T-helper 1 cell treated with Interleukin-12 subunit alpha and Interleukin-12 subunit beta and Interleukin-4 antibody, amounts not matched to agents 30 ng/mL and 1 ng/mL, for 36 hours (primary cell): ENCODE measurements around the gene LINGO4. TPM values are rescaled to one million over a fixed set of nuclear protein-coding genes. Genes with fewer than 3 reads are reported as not detected.
"Not testable (repeated sequence)": the region's sequence is repeated elsewhere in the genome, so short reads cannot be mapped to it uniquely, and the experiment has no call there.

Experiments
- intact Hi-C: fragments of 100-400 bp; cut with micrococcal nuclease; formaldehyde crosslinking; loops from one replicate; pipeline ENCODE4 v1.15.1; 2024
- total RNA-seq: library from RNA; stranded (reverse); gene quantifications from 2 replicates; pipeline ENCODE4 v1.2.3, GENCODE V29; 2022

LINGO4 gene
- total RNA-seq, 1 donor from 2014 or later, result 0.12 TPM

DNA sequence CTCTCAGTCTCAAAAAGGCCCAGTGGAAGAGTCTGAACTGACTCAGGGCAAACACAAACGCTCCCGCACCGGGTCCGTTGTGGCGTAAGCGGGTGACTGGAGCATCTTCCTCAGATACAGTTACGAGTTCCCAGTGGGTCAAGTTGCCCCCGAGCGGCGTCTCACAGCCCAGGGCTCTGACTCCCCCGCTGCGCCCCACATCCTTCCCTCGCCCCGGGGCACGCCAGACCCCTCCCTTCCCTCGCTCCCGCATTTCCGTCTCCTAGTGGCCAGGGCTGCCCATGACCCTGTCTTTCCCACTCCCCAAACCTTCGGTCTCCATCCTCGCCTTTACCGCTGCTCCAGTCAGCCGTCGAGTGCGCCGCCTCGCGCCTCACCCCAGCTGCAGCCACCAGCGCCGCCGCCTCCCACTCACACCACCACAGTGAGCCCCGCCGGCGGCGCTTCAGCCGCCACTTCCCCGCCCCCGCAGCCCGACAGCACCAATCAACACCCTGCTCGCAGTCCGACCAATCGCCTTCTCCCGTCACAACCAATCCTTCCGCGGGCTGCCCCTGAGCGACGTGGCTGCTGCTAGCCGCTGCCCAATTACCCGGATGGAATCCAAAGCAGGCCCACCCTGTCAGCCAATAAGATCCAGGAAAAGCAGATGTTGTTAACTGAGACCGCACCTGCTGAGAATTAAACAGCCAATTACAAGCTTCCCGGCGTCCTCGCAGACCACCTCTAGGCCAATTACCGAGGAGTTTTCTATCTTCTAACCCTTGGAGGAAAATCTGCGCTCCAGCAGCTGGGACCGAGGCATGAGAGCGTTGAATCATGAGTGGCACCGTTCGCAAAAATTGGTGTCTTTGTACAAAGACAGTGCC lies 14.9 kb downstream of the LINGO4 start, which contains the start of gene TDRKH:
TSS of gene TDRKH (minus strand) at position 430 of the 869 bp plus-strand sequence. CDS start 7,478 bp downstream, outside the sequence.
- intact Hi-C loops, result loop anchor here (1.0 to 5.0 kb wide), 13 partner anchors 27 to 508 kb away; partner anchors contain the start of genes CGN, MRPL9, RFX5 and RIIAD1

- intact Hi-C loops, result no loop called here
Observed at GRCh38 chr1:151787689-151788088, 17.5 kb downstream of the LINGO4 start.

DNA sequence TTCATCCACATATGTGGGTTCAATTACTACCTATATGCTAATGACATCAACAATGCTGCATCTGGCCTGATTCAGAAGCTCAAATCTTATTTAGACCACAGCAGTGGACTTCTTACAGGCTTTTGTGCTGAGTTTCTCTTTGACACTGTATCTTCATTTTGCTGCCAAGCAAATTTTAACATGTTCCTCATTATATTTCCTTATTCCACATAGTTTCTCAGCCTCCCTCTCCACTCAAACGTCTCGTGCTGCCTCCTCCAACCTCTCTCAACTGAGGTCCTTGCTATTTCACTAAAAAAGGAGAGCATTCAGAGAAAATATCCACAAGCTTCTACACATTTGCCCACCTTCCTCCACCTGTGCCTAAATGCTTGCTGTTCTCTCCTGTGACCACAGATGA lies 21.4 kb downstream of the LINGO4 start:
- intact Hi-C loops, result no loop called here

DNA sequence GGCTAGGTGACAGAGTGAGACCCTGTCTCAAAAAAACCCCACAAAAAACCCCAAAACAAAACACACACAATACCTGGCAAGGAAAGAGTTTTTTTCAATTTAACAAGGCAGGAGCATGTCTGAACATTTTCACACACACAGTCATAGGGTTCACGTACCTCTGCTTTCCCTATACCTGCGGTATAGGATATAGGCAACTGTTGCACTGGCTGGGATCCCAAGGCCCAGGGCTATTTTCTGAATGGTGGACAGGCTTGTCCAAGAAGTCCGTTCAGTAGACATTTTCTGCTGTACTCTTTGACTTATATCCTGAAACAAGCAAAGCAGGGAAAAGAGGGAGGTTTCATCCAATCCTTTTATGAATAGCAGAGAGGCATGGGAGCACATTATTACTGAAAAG lies 22.5 kb downstream of the LINGO4 start:
- intact Hi-C loops, result no loop called here

DNA sequence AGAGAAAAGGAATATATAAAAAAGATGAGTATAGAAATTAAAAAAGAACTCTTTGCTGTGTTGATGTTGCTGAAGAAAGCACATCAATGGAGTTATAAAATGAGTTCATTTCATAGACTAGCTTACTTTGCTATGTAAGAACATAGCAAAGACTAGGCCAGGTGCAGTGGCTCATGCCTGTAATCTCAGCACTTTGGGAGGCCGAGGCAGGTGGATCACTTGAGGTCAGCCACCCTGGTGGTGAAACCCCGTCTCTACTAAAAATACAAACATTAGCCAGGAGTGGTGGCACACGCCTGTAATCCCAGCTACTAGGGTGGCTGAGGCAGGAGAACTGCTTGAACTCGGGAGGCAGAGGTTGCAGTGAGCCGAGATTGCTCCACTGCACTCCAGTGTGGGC lies 23.2 kb downstream of the LINGO4 start:
- intact Hi-C loops, result not testable (repeated sequence)

GRCh38 chr1:151780736-151781135 lies 24.5 kb downstream of the LINGO4 start:
- intact Hi-C loops, result not testable (repeated sequence)

- intact Hi-C loops, result no loop called here
Observed at GRCh38 chr1:151779852-151780251, 25.4 kb downstream of the LINGO4 start.

DNA sequence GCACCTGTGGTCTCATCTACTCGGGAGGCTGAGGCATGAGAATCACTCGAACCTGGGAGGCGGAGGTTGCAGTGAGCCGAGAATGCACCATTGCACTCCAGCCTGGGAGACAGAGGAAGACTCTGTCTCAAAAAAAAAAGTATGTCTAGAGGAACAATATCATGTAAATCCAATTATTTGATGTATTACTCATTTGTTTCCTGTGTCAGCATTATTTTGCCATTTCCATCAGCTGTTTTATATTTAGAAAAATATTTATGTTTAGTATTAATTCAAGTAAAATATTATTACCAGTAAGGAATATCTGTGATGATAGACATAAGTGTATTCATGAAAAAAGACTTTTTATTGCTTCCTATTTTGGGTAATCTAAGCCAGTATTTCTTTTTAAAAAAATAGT lies 27.9 kb downstream of the LINGO4 start:
- intact Hi-C loops, result no loop called here

- intact Hi-C loops, result no loop called here
Observed at GRCh38 chr1:151776665-151777062, 28.6 kb downstream of the LINGO4 start.

GRCh38 chr1:151775894-151776664 lies 29.1 kb downstream of the LINGO4 start:
- intact Hi-C loops, result no loop called here

DNA sequence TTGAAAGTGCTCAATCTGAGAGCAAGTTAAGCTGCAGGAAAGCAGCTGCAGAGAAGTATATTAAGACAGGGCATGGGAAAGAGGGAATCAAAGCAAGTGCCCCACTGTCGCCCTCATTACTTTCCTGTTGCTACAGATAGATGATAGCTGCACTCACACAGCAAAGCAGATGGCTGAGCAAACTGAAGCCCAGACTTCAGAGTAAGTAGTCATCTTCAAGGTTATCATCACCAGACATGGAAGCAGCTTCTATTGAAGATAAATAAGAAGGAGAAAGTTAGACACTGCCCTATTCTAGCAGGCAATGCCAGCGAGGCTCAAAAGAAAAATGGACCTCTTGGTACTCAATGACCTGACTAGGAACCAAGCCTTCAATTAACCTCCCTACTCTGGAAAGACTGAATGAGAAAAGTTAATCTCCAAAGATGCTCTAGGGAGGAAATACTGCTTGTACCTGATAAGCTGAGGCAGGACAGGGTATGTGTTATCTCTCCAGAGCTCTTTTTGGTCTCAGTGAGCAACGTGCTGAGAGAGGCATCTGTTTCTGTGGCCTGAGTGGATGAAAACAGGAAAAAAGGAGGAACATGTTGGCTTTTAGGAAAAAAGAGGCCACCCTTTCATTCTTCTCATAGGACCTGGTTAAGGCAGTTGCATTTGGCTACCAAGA lies 30.8 kb downstream of the LINGO4 start:
- intact Hi-C loops, result no loop called here

GRCh38 chr1:151773702-151774101 lies 31.5 kb downstream of the LINGO4 start:
- intact Hi-C loops, result no loop called here

DNA sequence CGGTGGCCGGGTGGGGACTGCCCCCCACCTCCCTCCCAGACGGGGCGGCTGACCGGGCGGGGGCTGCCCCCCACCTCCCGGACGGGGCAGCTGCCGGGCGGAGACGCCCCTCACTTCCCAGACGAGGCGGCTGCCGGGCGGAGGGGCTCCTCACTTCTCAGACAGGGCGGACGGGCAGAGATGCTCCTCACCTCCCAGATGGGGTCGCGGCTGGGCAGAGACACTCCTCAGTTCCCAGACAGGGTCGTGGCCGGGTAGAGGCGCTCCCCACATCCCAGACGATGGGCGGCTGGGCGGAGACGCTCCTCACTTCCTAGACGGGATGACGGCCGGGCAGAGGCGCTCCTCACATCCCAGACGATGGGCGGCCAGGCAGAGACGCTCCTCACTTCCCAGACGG lies 35.9 kb downstream of the LINGO4 start:
- intact Hi-C loops, result not testable (repeated sequence)

DNA sequence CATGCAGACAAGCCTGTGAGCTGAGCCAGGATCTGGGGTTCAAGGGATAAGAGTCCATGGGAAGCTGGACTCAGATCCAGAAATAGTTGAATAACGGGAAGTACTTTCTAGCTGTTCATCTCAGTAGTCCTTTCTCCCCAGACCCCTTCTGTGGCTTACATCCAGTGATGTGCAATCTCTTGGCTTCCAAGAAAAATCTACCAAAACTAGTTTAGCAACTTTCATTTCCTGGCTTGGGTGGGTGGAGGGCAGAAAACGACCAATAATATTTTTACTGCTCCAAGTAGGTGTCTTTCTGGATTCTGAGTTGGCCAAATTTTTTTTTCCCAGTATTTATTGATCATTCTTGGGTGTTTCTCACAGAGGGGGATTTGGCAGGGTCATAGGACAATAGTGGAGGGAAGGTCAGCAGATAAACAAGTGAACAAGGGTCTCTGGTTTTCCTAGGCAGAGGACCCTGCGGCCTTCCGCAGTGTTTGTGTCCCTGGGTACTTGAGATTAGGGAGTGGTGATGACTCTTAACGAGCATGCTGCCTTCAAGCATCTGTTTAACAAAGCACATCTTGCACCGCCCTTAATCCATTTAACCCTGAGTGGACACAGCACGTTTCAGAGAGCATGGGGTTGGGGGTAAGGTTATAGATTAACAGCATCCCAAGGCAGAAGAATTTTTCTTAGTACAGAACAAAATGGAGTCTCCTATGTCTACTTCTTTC lies 36.7 kb downstream of the LINGO4 start:
- intact Hi-C loops, result not testable (repeated sequence)

DNA sequence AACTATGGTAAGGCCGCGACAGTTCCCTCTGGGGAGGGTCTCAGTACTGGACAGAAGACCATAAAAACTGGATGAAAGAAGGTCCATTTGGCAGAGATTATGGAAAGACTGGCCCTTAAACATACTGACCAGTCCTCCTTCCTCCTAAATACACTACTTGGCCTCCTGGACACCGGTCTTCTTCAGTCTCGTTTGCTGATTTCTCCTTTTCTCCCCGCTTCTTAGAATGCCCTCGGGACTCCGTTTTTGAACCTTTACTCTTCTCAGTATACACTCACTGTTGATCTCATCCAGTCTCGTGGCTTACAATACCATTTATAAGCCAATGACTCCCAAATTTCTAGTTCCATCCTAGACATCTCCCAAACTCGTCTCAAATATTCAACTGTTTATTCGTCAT lies 41.2 kb downstream of the LINGO4 start:
- intact Hi-C loops, result loop anchor here (1.0 to 2.0 kb wide), 9 partner anchors 26 to 483 kb away; partner anchors contain the start of genes PI4KB, RFX5, RIIAD1 and TDRKH

- intact Hi-C loops, result loop anchor here (1.0 to 2.0 kb wide), 9 partner anchors 27 to 482 kb away; partner anchors contain the start of genes PI4KB, RFX5, RIIAD1 and TDRKH
Observed at GRCh38 chr1:151762941-151763921, 42.0 kb downstream of the LINGO4 start, which contains the start of gene MRPL9. Gene MRPL9, minus strand, starts transcription at chr1:151763496. Its CDS starts 17 bp downstream, at chr1:151763479.

GRCh38 chr1:151760597-151761385 lies 44.4 kb downstream of the LINGO4 start:
- intact Hi-C loops, result loop anchor here (1.0 kb wide), 1 partner anchor 11 kb away; no protein-coding TSS in a partner anchor

DNA sequence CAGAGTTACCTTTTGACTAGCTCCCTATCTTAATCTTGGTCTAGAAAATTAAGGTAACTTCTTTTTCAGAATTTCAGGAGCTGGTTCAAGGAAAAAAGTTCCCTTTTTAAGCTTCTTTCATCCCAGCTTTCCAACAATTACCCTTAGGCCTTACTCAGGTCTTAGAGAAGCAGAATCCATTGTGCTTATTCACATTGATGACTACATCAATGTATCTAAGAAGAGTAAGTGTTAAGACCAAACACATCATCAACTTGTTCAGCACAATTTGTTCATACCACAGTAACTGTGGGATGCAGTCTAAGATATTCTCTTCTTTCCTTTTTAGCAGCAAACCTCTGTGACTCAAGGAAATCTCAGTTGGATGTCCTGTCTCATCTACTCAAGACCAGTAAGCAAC lies 46.0 kb downstream of the LINGO4 start:
- intact Hi-C loops, result no loop called here

DNA sequence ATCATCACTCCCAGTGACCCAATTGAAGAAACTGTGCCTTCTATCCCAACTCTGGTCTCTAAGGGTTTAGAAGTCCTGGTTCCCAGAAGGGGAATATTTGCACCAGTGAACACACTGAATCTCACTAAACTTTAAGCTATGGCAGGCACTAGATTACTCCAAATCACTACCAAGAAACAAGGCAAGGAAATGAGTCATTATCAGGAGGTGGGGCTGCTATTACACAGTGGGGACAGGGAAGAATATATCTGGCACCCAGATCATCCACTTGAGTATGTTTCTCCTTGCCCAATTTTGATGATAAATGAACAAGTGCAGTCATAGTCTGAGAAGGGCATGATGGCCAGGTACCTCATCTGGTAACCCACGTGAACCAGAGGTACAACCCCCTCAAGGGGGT lies 48.9 kb downstream of the LINGO4 start:
- intact Hi-C loops, result no loop called here
